Suppressor macrophage (primary cell): ENCODE data around the gene PRKACB.
"Not testable (repeated sequence)": the region's sequence is repeated elsewhere in the genome, so short reads cannot be mapped to it uniquely, and the experiment has no call there.

Experiments
- DNase-seq, 4 experiments: peaks; one replicate each; pipeline ENCODE4 v3.0.0-alpha.2; 2020 to 2022
- total RNA-seq, 17 experiments: gene quantifications; one replicate each; lab custom pipeline; 2026; ENCODE audit warnings: mixed read lengths in 6 of 17, inconsistent platforms in 3 of 17; lab: John Stamatoyannopoulos, UW

Gene PRKACB
- total RNA-seq, result 49.6 to 465 (median 209) reads per million in 17 experiments

GRCh38 chr1:84143796-84144565 lies at the start of gene PRKACB:
Gene PRKACB, plus strand, starts transcription at chr1:84144271. Its CDS starts 91 bp downstream, at chr1:84144362.
- peak; percentile 55 to 81 (median 70) for DNase-seq

GRCh38 chr1:84095308-84095707 lies 48.8 kb upstream of the PRKACB start:
- no peak for DNase-seq

DNA sequence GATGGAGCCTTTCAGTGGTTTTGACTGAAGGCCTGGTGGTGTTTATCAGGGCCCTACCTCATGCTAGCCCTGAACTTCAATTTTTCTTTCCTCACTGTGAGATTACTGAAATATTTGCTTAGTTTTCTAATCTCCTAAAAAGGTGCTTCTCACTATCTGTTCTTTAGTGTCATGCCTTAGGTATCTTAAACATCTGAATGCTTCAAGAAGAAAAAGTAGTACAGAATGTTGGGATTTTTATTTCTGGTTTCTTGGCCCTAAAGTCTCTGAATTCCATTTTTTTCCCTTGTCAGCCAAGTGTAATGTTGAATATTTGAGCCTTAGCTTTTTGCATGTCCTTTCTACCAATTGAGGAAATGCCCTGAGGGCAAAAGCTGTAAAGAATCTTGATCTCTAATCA lies 47.9 kb upstream of the PRKACB start:
- DNase-seq, result no peak

- no peak for DNase-seq
Measured at GRCh38 chr1:84101204-84101603, 42.9 kb upstream of the PRKACB start.

GRCh38 chr1:84103197-84103992 lies 40.7 kb upstream of the PRKACB start:
- DNase-seq, result peak; percentile 34 to 64 (median 60)

GRCh38 chr1:84107538-84107937 lies 36.5 kb upstream of the PRKACB start:
- not testable (repeated sequence) for DNase-seq

- no peak for DNase-seq
Measured at GRCh38 chr1:84107955-84108354, 36.1 kb upstream of the PRKACB start.

- no peak for DNase-seq
Measured at GRCh38 chr1:84108900-84109578, 35.0 kb upstream of the PRKACB start.

DNA sequence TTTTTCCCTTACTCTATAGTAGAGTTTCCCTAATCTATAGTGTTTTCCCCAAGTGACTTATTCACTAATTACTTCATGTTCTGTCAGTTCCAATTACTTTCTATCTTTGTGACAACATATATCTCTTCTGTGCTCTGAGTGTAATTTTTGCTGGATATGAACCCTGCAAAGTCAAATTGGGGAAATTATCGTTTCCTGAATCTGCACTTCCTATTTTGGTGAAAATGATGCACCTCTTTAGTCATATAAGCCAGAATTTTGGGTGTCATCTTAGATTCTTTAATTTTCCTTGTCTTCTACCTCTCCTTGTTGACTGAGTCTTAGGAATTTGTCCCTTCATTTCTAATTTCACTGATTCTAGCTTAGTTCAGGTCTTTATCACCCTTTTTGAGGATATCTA lies 33.4 kb upstream of the PRKACB start:
- peak in 2 of 4 experiments; percentile 15 to 28 for DNase-seq

DNA sequence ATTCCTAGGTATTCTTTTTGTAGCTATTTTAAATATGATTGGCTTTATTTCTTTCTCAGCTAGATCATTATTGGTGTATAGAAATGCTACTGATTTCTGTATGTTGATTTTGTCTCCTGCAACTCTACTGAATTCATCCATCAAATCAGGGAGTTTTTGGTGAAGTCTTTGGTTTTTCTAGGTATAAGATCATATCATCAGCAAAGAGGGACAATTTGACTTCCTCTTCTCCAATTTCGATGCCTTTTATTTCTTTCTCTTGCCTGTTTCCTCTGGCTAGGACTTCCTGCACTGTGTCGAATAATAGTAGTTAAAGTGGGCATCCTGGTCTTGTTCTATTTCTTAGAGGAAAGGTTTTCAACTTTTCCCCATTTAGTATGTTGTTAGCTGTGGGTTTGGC lies 27.5 kb upstream of the PRKACB start:
- DNase-seq, result peak in 1 of 4 experiments; percentile 3

DNA sequence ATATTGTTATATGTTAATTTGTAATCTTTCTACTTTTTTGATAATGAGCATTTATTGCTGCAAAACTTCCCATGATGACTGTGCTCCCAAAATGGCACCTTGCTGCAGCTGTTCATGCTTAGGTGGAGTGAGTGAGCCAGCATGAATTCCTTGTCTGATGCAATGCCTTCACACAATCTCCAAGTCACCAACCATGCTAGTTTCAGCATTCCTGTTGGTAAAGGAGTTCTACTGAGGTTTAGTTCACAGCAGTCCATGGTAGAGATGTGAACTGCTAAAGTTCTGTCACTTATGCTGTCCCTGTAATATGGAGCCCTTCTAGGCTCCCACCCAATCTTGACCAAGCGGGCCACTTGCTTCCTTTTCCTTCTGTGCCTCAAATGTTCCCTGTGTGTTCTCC lies 26.2 kb upstream of the PRKACB start:
- no peak for DNase-seq

DNA sequence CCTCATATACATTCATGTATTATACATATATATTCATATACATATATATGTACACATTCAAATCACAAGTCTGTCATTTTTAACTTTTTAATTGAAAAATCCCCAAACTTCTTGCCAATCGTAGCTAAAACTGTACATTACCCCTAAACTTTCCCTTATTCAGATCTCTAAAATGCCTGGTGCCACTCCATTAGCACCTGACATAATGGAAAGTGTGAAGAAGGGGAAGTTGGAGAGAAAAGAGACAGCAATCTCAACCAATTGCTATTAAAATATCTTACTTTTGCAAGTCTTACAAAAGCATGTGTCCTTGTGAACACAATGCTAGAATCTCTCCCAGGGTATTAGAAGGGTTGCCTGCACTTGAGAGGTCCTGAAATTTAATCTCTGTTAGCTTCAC lies 22.7 kb upstream of the PRKACB start:
- no peak for DNase-seq

GRCh38 chr1:84122780-84123382 lies 21.2 kb upstream of the PRKACB start:
- peak; percentile 65 to 76 (median 74) for DNase-seq

DNA sequence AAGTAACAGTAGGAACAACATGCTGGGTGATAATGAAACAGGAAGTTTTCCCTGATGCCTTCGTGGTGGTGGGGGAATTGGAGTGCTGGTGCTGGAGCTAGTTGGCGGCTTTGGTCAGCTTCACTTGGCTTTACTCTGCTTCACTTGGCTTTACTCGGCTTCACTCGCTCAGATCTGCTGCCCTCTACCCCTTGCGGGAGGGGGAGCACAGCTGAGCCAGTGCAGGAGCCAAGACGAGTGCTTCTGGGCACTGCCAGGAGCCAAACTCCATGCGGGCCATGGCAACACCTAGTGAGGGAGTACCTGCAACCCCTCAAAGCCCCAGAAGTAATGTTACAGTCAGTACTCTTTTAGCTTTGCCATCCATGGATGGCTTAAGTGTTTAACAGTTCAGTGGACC lies 10.6 kb upstream of the PRKACB start:
- DNase-seq, result peak in 3 of 4 experiments; percentile 15 to 32 (median 16)

- no peak for DNase-seq
Measured at GRCh38 chr1:84135341-84135740, 8.7 kb upstream of the PRKACB start.

- DNase-seq, result peak in 2 of 4 experiments; percentile 65 to 74
Measured at GRCh38 chr1:84141182-84142003, 2.7 kb upstream of the PRKACB start.

GRCh38 chr1:84145068-84145467 lies 997 bp downstream of the PRKACB start:
- DNase-seq, result peak; percentile 35 to 72 (median 58)

GRCh38 chr1:84146411-84147032 lies 2.5 kb downstream of the PRKACB start:
- DNase-seq, result peak in 2 of 4 experiments; percentile 28 to 31

GRCh38 chr1:84148758-84149157 lies 4.7 kb downstream of the PRKACB start:
- DNase-seq, result no peak

DNA sequence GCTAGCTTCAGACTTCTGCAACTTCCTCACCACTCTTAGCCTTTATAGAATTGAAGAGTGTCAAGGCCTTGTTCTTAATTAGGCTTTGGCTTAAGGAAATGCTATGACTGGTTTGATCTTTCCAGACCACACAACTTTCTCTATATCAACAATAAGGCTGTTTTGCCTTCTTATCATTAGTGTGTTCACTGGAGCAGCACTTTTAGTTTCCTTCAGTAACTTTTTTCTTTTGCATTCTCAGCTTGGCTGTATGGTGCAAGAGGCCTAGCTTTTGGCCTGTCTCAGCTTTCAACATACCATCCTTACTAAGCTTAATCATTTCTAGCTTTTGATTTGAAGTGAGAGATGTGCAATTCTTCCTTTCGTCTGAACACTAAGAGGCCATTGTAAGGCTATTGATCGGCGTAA lies 8.6 kb downstream of the PRKACB start:
- DNase-seq, result no peak

GRCh38 chr1:84155517-84155916 lies 11.4 kb downstream of the PRKACB start:
- DNase-seq, result no peak
